Muscle of leg (tissue), 11 donors: ENCODE results near the gene COG1. TPM values are rescaled to one million over a fixed set of nuclear protein-coding genes. Genes with fewer than 3 reads are reported as not detected.

Experiments used
- DNase-seq: peaks from one replicate; pipeline ENCODE4 v3.0.0; 2013
- H3K27ac ChIP-seq: one replicate; pipeline ENCODE4 v1.5.1; 2013; ENCODE audit warnings: mild to moderate bottlenecking, low read length, control low read depth
- H3K27me3 ChIP-seq: one replicate; pipeline ENCODE4 v1.6.1; 2013; ENCODE audit warnings: low read length; ENCODE audit not compliant: control insufficient read depth, insufficient read depth
- H3K36me3 ChIP-seq: one replicate; pipeline ENCODE4 v1.6.1; 2013; ENCODE audit warnings: low read length; ENCODE audit not compliant: control insufficient read depth, insufficient read depth
- H3K4me1 ChIP-seq: one replicate; pipeline ENCODE4 v1.6.1; 2013; ENCODE audit warnings: low read length; ENCODE audit not compliant: control insufficient read depth, insufficient read depth
- H3K4me3 ChIP-seq: one replicate; pipeline ENCODE4 v1.5.1; 2013; ENCODE audit warnings: low read length, control low read depth
- H3K9me3 ChIP-seq: replicated peaks from 2 replicates; pipeline ENCODE4 v1.6.1; 2013; ENCODE audit warnings: low read depth, low read length; ENCODE audit not compliant: control insufficient read depth
- WGBS: methylation state at CpG from one replicate; pipeline ENCODE4 v1.1.5; 2013; ENCODE audit warnings: missing lambda C conversion rate; ENCODE audit not compliant: insufficient coverage; 5-methylcytosine and 5-hydroxymethylcytosine counted together
- polyA plus RNA-seq, 8 donors: library from polyadenylated mRNA; unstranded; fragments of 120-200 nt; gene quantifications; one replicate each; pipeline versions ENCODE4 v1.2.1 to v1.2.3, GENCODE V29; 2013; ENCODE audit warnings: inconsistent platforms in 1 of 8, low replicate concordance in 1 of 8; ENCODE audit not compliant: insufficient read length in 8 of 8, insufficient read depth in 1 of 8
- total RNA-seq: library from RNA; stranded (reverse); fragments of 120-200 nt; gene quantifications from one replicate; pipeline ENCODE4 v1.2.4, GENCODE V29; 2013

Gene COG1
- total and polyA plus RNA-seq, 9 donors, result 23.3 to 41.8 (median 30.6) TPM

- 21% methylated on average over 18 of the region's 22 CpGs for WGBS
- no peak overlapping the region for H3K4me3 ChIP-seq
- H3K4me1 ChIP-seq, result peaks cover 27% of the 10 kb centered on the region
- no peaks in the 10 kb centered on the region for H3K36me3 ChIP-seq
- peak; percentile 83 for DNase-seq
- H3K27ac ChIP-seq, result no peak overlapping the region
- no peaks in the 10 kb centered on the region for H3K9me3 ChIP-seq
- peaks cover 14% of the 10 kb centered on the region for H3K27me3 ChIP-seq
These were observed 36.6 kb upstream of the COG1 start for GRCh38 chr17:73156166-73156840.

DNA sequence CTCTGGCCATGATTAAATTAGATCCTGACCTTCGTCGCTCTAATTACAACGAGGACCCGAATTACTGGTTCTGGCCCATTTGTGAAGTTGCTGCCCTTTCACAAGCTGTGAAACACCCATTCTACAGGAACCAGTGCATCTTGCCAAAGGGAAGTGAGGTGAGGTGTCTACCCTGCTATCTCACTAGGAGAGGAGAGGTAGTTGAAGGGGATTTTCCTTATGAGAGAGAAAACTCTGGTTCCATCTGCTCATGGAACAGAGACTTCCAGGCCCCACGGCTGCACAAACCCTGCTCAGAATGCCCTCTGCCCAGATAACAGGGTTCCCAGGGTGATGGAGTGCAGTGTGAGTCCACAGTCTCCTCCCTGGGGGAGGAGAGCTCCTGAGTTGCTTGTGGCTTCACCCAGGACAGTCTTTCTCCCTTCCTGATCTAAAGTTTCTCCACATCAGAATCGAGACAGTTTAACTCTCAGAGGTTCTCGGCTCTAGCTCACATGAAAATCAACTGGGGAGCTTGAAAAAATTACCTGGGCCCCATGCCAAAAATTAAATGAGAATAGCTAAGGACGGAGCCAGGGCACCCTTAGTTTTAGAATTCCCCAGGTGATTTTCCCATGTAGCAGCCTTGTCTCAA is 35.9 kb upstream of the COG1 start:
- H3K4me1 ChIP-seq, result peaks cover 29% of the 10 kb centered on the region
- no peaks in the 10 kb centered on the region for H3K9me3 ChIP-seq
- no peaks in the 10 kb centered on the region for H3K36me3 ChIP-seq
- no peak for DNase-seq
- peaks cover 16% of the 10 kb centered on the region for H3K27me3 ChIP-seq
- H3K27ac ChIP-seq, result no peak overlapping the region
- 66% methylated on average over 7 of the region's 8 CpGs for WGBS
- no peak overlapping the region for H3K4me3 ChIP-seq

DNA sequence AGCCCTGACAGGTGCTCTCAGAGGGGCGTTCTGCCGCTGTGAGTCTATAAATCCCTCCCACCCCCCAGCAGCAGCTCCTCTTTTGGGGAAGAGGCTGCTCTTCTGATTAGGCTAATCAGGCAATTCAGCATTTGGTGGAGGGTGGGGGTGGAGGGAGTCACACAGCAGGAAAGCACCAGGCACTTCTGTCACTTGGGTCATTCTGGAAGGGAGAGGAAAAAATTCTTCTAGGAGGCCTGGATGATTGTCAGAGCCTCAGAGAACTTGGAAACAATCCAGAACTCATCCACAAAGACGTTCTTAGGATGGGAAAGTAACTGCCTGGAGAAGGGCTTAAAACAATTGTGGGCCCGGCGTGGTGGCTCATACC is 35.3 kb upstream of the COG1 start:
- H3K4me1 ChIP-seq, result peaks cover 29% of the 10 kb centered on the region
- peaks cover 17% of the 10 kb centered on the region for H3K27me3 ChIP-seq
- peak; percentile 56 for DNase-seq
- no peak overlapping the region for H3K27ac ChIP-seq
- H3K9me3 ChIP-seq, result no peaks in the 10 kb centered on the region
- H3K36me3 ChIP-seq, result no peaks in the 10 kb centered on the region
- 20% methylated on average over 2 of the region's 5 CpGs for WGBS
- H3K4me3 ChIP-seq, result no peak overlapping the region

DNA sequence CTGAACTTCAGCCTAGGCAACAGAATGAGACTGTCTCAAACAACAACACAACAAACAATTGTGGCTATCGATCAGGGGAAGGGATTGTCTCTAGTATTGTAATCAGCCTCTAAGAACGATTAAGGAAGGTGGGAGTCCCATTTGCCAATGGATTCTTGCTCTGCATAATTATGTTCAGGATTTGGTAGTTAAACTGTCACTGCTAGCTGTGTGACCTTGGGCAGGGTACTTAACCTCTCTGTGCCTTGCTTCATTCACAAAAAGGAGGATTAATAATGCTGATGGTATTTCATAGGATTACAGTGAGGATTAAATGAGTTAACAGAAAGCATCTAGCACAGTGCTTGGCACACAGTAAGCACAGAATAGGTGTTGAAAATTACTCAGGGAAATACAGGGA is 34.7 kb upstream of the COG1 start:
- Histone ChIP-seq H3K4me3 (no peak overlapping the region), H3K36me3 (no peaks in the 10 kb centered on the region), H3K27me3 (peaks cover 23% of the 10 kb centered on the region), H3K27ac (no peak overlapping the region), H3K4me1 (peaks cover 29% of the 10 kb centered on the region), H3K9me3 (no peaks in the 10 kb centered on the region)
- WGBS, result 44% methylated on average over 1 of the region's 2 CpGs
- no peak for DNase-seq

DNA sequence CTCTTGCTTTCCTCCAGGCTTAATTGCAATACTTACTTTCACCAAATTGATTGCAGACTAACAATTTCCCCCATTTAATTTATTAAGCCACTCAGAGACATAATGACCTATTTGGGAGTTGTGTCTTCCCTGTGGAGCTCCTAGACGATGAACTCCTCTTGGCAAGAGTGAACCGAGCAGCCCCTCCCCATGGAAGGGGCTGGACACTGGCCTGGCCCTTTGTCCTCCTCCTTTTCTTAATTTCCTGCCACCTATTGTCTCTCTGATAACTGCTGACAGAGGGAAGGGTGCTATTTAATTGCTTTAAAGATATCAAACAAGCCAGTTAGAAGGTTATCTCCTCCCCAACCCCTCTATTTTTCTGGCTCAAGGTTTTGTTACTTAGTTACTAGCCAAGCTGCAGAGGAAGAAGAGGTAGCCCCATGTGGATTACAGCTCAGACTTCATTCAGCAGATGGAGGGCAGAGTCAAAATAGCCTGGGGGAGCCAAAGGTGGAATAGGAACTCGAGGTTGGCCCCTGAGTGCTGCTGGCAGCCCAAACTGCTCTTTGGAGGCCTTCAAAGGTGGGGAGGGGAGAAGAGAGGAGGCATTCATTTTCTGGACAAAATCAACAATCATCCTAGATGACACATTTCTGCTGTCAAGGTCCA is 31.8 kb upstream of the COG1 start:
- no peaks in the 10 kb centered on the region for H3K36me3 ChIP-seq
- no peak overlapping the region for H3K27ac ChIP-seq
- peaks cover 36% of the 10 kb centered on the region for H3K4me1 ChIP-seq
- DNase-seq, result no peak
- H3K4me3 ChIP-seq, result no peak overlapping the region
- H3K9me3 ChIP-seq, result no peaks in the 10 kb centered on the region
- H3K27me3 ChIP-seq, result peaks cover 50% of the 10 kb centered on the region
- 20% methylated on average over 1 of the region's 3 CpGs for WGBS

DNA sequence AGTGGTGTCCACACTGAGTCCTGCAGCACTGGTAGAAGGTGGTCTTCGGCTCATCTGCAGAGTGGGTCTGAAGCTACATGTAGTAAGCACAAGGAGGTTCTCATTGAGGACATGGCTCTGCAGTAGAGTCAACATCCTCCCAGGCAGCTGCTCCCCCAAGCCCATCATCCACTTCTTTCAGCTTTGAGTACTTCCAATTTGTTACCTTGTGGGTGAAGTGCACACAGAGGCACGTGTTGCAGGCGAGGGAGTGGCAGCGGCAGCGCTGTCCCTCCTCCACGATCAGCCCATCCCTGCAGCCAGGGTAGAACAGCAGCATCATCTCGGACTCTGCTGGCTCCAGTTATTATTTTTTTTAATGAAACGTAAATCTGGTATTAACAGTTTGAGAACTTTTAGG is 29.8 kb upstream of the COG1 start:
- H3K27me3 ChIP-seq, result peaks cover 63% of the 10 kb centered on the region
- H3K36me3 ChIP-seq, result no peaks in the 10 kb centered on the region
- no peak overlapping the region for H3K27ac ChIP-seq
- no peak overlapping the region for H3K4me3 ChIP-seq
- WGBS, result 29% methylated on average over 1 of the region's 8 CpGs
- H3K9me3 ChIP-seq, result no peaks in the 10 kb centered on the region
- DNase-seq, result no peak
- H3K4me1 ChIP-seq, result peaks cover 26% of the 10 kb centered on the region

- DNase-seq, result no peak
- H3K4me3 ChIP-seq, result peak overlapping the region; percentile 53
- H3K27me3 ChIP-seq, result peaks cover 74% of the 10 kb centered on the region
- H3K27ac ChIP-seq, result no peak overlapping the region
- H3K36me3 ChIP-seq, result no peaks in the 10 kb centered on the region
- 1% methylated on average over 25 of the region's 51 CpGs for WGBS
- peaks cover 26% of the 10 kb centered on the region for H3K4me1 ChIP-seq
- no peaks in the 10 kb centered on the region for H3K9me3 ChIP-seq
These were observed 27.0 kb upstream of the COG1 start for GRCh38 chr17:73165616-73166404.

DNA sequence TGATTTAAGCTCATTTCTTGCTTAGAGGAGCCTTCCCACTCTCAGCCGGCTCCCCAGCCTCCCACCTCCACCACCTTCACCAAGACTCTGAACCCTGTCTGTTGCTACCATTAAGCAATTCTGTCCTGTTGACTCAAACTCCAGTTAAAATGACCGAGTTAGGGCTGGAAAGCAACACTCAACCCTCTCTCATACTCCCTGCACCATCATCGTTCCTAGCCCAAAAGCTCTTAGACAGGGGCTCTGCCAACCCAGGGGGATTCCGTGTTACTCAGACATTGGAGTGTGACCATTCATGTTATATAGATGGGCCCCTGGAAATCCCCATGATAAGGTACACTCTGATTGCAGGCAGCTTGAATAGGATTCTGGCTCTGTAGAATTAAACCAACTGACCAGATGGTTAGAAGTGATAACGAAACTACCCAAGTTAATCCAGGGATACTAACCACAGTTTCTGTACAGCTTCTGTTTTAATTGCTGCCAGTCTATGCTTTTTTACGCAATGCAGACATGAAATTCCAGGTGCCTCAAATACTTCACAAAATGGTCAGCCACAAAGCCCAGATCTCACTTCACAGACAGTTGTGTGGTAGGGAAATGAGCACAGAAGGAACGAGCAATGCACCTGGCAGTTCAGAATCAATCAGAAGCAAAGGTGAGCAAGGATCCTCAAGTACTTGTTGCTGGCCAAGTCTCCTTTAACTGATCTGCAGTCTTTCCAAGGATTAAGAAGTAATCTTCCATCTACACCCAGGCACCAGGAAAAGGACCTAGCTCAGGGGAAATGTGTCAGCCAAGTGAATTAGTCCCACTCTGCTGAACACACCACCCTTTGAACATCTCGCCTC is 25.9 kb upstream of the COG1 start:
- Histone ChIP-seq H3K4me3 (no peak overlapping the region), H3K27me3 (peaks cover 69% of the 10 kb centered on the region), H3K36me3 (no peaks in the 10 kb centered on the region), H3K27ac (no peak overlapping the region), H3K9me3 (no peaks in the 10 kb centered on the region), H3K4me1 (peaks cover 22% of the 10 kb centered on the region)
- DNase-seq, result no peak
- 58% methylated on average over 3 of the region's 8 CpGs for WGBS

- Histone ChIP-seq H3K27me3 (peaks cover 57% of the 10 kb centered on the region), H3K4me3 (no peak overlapping the region), H3K4me1 (peaks cover 22% of the 10 kb centered on the region), H3K36me3 (no peaks in the 10 kb centered on the region), H3K27ac (no peak overlapping the region), H3K9me3 (no peaks in the 10 kb centered on the region)
- DNase-seq, result no peak
- WGBS, result 76% methylated on average over 4 of the region's 6 CpGs
These were observed 24.2 kb upstream of the COG1 start for GRCh38 chr17:73168667-73169066.
